NCI-H446 (cell line): ENCODE data around the gene STK32B.

ENCODE experiments used
- DNase-seq, 2 experiments: peaks; one replicate each; lab custom pipeline; 2025; lab: John Stamatoyannopoulos, UW

Gene STK32B

GRCh38 chr4:5365071-5366008 lies 314.1 kb downstream of the STK32B start:
- no peak for DNase-seq

- DNase-seq: no peak
Measured at GRCh38 chr4:5366009-5366386, 314.7 kb downstream of the STK32B start.

GRCh38 chr4:5366421-5366820 lies 315.1 kb downstream of the STK32B start:
- no peak for DNase-seq

- DNase-seq: no peak
Measured at GRCh38 chr4:5368426-5368825, 317.1 kb downstream of the STK32B start.

DNA sequence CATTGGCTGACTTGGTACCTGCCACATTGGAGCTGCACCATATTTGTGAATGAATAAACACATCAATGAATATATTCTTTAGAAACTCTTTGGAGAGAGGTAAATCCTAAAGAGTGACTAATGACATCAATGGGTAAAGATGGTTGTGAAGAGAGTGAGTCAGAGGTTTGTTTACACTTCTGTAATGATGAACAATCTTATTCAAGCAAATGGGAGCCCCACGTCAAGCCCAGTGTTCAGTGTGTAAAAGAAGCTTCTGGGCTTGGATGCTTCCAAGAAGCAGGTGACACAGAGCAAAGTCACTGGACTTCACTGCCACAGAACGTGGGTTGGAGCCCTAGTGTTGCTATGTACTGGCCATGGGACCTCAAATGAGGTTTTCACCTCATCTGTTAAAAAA lies 319.0 kb downstream of the STK32B start:
- DNase-seq: no peak

DNA sequence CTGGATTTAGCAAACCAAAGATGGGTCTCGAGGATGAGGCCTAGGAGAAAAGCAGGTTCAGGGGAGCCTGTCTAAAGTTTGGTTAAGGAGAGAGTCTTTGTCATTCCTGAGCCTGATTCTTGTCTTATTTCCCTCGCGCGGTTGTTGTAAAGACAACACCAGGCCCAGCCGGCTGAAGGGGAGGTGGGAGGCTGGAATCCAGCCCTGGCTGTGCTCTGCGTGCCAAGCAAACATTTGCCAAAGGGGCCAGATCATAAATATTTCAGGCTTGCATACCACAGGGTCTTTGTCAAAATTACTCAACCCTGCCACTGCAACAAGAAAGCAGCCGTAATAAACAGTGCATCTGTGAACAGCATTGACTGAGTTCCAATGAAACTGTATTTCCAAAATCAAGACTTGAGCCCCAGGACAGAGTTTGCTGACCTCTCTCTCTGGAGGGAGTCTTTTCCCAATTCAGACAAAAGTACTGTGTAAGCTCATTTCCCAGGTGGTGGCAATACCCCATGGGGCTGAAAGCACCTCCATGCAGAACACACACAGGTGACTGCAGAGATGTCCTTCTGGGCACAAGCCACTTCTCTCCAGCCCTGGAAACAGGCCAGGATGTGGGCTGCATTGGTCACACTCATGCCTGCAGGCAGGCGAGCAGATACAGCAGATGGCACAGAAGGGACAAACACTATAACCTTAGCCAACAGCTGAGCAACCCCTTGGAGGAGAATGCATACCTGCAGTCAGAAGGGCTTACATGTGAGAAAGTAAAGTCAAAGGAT lies 320.3 kb downstream of the STK32B start:
- peak in 1 of 2 experiments; percentile 43 for DNase-seq

GRCh38 chr4:5372198-5372597 lies 320.9 kb downstream of the STK32B start:
- no peak for DNase-seq

DNA sequence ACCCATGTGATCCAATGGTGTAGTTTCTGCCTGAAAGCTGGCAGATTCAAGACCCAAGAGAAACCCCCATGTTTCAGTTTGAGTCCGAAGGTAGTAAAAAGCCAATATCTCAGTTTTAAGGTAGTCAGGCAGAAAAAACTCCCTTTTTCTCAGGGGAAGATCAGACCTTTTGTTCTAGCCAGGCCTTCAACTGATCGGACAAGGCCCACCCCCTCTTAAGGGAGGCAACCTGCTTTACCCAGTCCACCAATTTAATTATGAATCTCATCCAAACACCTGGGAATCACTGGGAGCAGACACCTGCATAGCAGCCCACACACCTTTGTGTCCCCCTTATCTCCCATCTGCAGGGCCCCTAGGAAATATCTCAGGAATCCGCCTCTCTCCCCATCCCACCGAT lies 322.0 kb downstream of the STK32B start:
- no peak for DNase-seq

DNA sequence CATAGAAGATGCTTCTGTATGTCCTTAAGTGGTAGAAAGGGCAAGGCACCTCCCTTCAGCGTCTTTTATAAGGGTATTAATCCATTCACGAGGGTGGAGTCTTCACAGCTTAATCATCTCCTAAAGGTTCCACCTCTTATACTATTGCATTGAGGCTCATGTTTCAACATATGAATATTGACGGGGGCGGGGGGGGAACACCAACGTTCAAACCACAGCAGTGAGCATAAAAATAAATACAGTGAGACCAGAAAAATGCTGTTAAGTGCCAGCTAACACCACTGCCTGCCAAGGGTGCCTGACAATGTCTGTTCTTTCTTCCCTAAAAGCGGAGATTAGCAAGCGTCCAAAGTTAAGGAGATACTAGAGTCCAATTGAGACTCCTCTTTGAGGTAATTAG lies 323.3 kb downstream of the STK32B start:
- DNase-seq: no peak

DNA sequence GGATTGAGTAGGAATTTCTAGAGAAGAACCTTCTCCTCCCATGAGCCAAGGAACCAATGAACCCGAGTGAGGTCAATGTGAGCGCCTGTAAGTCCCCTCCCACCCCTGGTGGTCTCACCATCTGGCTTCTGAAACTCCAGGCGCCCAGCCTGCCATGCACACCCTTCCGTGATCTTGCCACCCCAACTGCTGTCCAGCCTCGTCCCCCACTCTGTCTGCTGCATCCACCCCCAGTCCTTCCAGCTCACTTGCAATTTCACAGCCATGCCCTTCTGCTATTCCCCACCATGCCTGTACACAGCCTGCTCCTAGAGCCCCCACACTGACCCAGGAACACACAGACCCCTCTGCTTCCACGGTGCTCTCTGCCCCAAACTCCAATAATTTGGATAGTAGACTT lies 323.7 kb downstream of the STK32B start:
- DNase-seq: no peak

- no peak for DNase-seq
Measured at GRCh38 chr4:5376015-5376414, 324.7 kb downstream of the STK32B start.

DNA sequence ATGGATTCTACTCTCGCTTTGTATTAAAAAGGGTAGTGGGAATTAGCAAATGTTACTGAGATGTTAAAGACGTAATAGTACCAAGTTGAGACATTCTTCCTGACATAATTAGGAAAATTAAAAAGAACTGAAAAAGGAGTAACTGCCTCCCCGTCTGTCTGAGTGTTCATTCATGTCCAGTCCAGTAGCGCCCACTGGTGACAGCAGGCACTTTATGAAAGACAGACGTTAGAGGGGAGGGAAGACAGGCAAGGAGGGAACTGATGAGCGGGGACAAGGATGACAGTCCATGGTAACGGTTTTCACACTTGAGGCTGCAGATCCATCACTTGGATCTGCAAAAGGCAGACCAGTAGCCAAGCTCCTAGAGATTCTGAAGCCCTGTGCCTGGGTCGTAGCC lies 326.7 kb downstream of the STK32B start:
- no peak for DNase-seq

GRCh38 chr4:5379895-5380294 lies 328.6 kb downstream of the STK32B start:
- DNase-seq: no peak

GRCh38 chr4:5381961-5382441 lies 330.7 kb downstream of the STK32B start:
- no peak for DNase-seq

GRCh38 chr4:5383191-5383980 lies 332.1 kb downstream of the STK32B start:
- no peak for DNase-seq

GRCh38 chr4:5385741-5386311 lies 334.5 kb downstream of the STK32B start:
- no peak for DNase-seq

DNA sequence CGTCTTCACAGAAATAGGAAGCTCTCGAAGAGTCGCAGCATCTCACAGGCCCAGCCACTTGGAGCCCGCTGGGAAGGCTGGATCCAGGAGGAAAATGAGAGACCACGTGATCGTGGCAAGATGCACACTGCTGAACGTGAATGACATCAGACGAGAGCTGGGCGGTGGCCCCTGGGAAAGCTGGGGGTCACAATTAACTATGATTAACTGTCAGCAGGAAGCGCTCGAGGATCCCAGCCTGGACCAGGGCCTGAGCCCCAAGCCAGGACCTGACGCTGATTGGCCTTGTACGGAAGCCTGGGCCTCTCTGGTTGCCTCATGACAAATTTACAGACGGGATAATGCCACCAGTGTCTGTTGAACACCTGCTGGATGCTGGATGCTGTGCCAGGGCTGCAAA lies 335.6 kb downstream of the STK32B start:
- no peak for DNase-seq

DNA sequence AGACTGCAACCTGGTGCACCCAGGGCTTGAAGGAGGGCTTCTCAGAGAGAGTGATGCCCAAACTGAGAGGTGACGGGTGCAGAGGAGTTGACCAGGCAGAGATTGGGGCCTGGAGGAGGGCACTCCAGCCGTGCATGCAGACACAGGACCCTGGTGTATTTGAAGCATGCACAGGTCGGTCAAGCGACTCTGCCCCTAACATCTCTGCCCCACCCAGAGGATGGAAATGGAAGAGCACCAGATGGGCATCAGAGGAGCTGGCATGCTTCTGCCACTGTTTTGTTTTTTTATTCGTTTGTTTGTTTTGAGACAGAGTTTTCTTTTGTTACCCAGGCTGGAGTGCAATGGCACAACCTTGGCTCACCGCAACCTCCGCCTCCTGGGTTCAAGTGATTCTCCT lies 336.2 kb downstream of the STK32B start:
- no peak for DNase-seq

DNA sequence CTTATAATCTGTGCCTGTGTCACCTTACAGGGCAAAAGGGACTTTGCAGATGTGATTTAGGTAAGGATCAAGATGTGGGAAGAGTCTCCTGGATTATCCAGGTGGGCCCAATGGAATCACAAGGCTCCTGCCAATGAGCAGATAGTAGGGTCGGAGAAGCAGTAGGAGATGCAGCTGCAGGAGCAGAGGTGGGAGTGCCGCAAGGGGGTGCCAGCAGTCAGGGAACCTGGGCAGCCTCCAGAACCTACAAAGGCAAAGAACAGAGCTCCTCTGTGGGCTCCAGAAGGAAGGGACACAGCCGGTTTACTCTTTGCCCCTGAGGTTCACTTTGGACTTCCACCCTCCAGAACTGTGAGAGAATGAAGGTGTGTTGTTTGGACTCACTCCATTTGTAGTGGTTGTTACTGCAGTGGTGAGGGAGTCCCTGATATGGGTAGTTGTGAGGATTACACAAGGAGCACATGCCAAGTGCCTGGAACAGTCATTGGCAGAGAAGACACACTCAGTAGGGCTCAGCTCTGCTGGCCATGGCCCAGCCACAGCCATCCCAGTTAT lies 338.6 kb downstream of the STK32B start:
- DNase-seq: no peak

DNA sequence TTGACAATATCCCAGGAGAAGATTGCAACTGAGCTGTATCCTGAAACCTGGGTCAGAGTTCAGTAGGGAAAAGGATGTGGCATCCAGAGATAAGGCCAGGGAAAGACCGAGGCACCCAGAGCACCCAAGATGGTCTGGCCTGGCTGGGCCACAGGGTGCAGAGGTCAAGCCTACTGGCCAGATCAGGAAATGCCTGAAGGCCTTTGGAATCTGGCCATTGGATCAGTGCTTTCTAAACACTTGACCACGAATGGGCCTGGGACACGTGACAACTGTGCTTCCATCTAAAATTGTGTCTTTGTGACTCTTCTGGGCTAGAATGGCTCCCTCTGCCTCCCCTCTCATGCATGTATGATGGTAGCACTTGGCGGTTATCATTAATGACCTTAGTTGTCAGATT lies 340.2 kb downstream of the STK32B start:
- DNase-seq: no peak

- no peak for DNase-seq
Measured at GRCh38 chr4:5393911-5394513, 342.7 kb downstream of the STK32B start.
